PFSK-1 (cell line): ENCODE data around the gene TMEM52B.

Experiments used
- FOXP2 ChIP-seq: optimal IDR thresholded peaks from 2 replicates; pipeline ENCODE3; 2011; ENCODE audit warnings: borderline replicate concordance, control low read depth, inconsistent platforms; ENCODE audit not compliant: insufficient read depth; ENCODE audit errors: extremely low read length, extremely low read depth
- POLR2AphosphoS5 ChIP-seq: IDR thresholded peaks from 2 replicates; pipeline ENCODE4 v1.6.1; 2012; ENCODE audit warnings: low read depth, mild to moderate bottlenecking, control low read depth, low read length, moderate library complexity
- SIN3A ChIP-seq: IDR thresholded peaks from 2 replicates; pipeline ENCODE4 v1.6.1; 2012; ENCODE audit warnings: mild to moderate bottlenecking, low read length, moderate library complexity, borderline replicate concordance; ENCODE audit not compliant: insufficient read depth
- TAF1 ChIP-seq: IDR thresholded peaks from 2 replicates; pipeline ENCODE4 v1.6.1; 2012; ENCODE audit warnings: low read length, control low read depth, borderline replicate concordance; ENCODE audit not compliant: insufficient read depth
- TF ChIP-seq, protein P1 (sequence below), 2 experiments: IDR thresholded peaks; 2 replicates each; pipeline versions ENCODE4 v1.6.1 to v1.8.0; 2011 to 2012; ENCODE audit warnings: low read depth in 2 of 2, low read length in 2 of 2, control low read depth in 1 of 2, inconsistent platforms in 1 of 2, mild to moderate bottlenecking in 1 of 2, moderate library complexity in 1 of 2; ENCODE audit not compliant: insufficient read depth in 1 of 2

Gene TMEM52B

GRCh38 chr12:10226086-10226485, 47.3 kb downstream of the TMEM52B start:
- no peak for TF ChIP-seq SIN3A
- no peak for TF ChIP-seq FOXP2

DNA sequence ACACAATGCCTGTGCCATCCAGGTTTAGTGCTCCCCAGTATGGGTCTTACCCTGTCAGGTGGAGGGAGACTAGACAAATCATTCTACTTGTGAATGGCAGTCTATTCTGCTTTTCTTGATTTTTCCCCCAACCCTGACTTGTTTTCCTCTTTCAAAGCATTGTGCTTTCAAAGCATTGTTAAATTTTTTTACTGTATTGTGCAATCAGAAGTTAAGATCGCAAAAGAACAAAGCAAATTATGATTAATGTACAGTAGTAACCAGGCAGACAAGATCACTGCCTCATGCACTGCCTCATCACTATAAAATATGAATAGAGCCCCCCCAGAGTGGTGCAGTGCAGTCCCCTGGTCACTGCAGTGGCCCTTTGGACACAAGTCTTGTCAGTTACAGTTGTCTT, 47.9 kb downstream of the TMEM52B start:
- TF ChIP-seq TAF1 (no peak), FOXP2 (no peak), POLR2AphosphoS5 (no peak), SIN3A (no peak)
- TF ChIP-seq, protein P1, sequence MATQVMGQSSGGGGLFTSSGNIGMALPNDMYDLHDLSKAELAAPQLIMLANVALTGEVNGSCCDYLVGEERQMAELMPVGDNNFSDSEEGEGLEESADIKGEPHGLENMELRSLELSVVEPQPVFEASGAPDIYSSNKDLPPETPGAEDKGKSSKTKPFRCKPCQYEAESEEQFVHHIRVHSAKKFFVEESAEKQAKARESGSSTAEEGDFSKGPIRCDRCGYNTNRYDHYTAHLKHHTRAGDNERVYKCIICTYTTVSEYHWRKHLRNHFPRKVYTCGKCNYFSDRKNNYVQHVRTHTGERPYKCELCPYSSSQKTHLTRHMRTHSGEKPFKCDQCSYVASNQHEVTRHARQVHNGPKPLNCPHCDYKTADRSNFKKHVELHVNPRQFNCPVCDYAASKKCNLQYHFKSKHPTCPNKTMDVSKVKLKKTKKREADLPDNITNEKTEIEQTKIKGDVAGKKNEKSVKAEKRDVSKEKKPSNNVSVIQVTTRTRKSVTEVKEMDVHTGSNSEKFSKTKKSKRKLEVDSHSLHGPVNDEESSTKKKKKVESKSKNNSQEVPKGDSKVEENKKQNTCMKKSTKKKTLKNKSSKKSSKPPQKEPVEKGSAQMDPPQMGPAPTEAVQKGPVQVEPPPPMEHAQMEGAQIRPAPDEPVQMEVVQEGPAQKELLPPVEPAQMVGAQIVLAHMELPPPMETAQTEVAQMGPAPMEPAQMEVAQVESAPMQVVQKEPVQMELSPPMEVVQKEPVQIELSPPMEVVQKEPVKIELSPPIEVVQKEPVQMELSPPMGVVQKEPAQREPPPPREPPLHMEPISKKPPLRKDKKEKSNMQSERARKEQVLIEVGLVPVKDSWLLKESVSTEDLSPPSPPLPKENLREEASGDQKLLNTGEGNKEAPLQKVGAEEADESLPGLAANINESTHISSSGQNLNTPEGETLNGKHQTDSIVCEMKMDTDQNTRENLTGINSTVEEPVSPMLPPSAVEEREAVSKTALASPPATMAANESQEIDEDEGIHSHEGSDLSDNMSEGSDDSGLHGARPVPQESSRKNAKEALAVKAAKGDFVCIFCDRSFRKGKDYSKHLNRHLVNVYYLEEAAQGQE (IDR thresholded peaks at IDR 0.05; ENCODE audit: insufficient read depth in 1 of 2, low read depth in 2 of 2, low read length in 2 of 2): no peak

- TF ChIP-seq, protein P1 (IDR thresholded peaks at IDR 0.05; ENCODE audit: insufficient read depth in 1 of 2, low read depth in 2 of 2, low read length in 2 of 2): no peak
- TF ChIP-seq FOXP2: no peak
- no peak for TF ChIP-seq SIN3A
- no peak for TF ChIP-seq TAF1
- TF ChIP-seq POLR2AphosphoS5: no peak
Measured at GRCh38 chr12:10227648-10228047, 48.8 kb downstream of the TMEM52B start.

DNA sequence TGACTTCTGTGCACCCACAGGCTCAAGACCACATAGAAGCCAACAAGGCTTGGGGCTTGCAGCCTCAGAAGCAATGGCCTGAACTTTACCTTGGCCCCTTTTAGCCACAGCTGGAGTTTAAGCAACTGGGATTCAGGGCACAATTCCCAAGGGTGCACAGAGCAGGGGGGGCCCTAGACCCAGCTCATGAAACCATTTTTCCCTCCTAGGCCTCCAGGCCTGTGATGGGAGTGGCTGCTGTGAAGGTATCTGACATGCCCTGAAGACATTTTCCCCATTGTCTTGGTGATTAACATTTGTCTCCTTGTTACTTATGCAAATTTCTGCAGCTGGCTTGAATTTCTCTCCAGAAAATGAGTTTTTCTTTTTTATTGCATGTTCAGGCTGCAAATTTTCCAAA, 55.7 kb downstream of the TMEM52B start:
- TF ChIP-seq TAF1: no peak

DNA sequence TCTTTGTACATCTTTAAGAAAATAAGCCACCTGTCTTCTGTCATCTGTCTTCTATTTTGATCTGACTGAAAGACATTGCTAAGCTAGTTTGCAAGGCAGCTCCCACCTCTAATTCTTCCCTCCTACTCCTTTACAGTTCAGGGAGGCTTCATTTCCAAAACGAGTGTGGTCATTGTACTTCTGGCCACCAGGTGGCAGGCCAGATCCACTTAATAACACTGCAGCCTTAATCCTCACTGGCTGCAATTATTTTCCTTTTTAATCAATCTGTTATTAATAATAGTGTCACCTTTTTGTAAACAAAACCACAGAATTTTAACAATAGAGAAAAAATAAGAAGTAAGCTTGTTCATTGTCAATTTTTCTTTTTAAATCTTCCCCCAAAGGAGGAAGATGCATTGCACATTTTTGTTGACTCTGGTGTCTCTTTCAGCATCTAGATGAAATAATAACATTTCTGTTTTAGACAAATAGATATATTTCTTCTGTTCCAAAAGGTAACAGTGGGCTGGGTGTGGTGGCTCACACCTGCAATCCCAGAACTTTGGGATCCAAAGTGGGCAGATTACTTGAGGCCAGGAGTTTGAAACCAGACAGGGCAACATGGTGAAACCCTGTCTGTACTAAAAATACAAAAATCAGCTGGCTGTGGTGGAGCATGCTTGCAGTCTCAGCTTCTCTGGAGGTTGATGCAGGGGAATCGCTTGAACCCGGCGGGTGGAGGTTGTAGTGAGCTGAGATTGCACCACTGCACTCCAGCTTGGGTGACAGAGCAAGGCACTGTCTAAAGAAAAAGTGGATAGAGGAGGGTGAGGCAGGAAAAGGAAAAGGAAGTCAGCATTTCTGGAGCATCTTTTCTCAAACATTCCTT, 57.2 kb downstream of the TMEM52B start:
- no peak for TF ChIP-seq POLR2AphosphoS5
- no peak for TF ChIP-seq SIN3A
- TF ChIP-seq, protein P1 (IDR thresholded peaks at IDR 0.05; ENCODE audit: insufficient read depth in 1 of 2, low read depth in 2 of 2, low read length in 2 of 2): no peak

GRCh38 chr12:10236720-10237119, 57.9 kb downstream of the TMEM52B start:
- TF ChIP-seq SIN3A: no peak
- TF ChIP-seq POLR2AphosphoS5: no peak
- TF ChIP-seq TAF1: no peak
- no peak for TF ChIP-seq FOXP2
- TF ChIP-seq, protein P1 (IDR thresholded peaks at IDR 0.05; ENCODE audit: insufficient read depth in 1 of 2, low read depth in 2 of 2, low read length in 2 of 2): no peak
